Common myeloid progenitor, CD34-positive (primary cell): Measurements from ENCODE around the gene CYFIP1.

Experiments used
- CTCF ChIA-PET: fragments of 350-600 bp; sonication (Branson Sonifier 250); formaldehyde crosslinking; loops from one replicate; lab custom pipeline; 2021; ENCODE audit warnings: antibody characterized with exemption; lab: Charles Lee
- POLR2A ChIA-PET: fragments of 350-600 bp; sonication (Branson Sonifier 250); formaldehyde crosslinking; loops from one replicate; lab custom pipeline; 2021; ENCODE audit warnings: antibody characterized with exemption; lab: Charles Lee
- DNase-seq, 3 donors: peaks; one replicate each; pipeline versions ENCODE4 v3.0.0 to v3.0.0-alpha.2; 2013
- H3K27ac ChIP-seq, 2 experiments: 1 replicate in 1 of 2; 2 replicates in 1 of 2; pipeline ENCODE4 v1.7.0; 2013; ENCODE audit warnings: inconsistent platforms in 2 of 2, low read length in 2 of 2, mild to moderate bottlenecking in 2 of 2, low read depth in 1 of 2, moderate library complexity in 1 of 2; ENCODE audit not compliant: severe bottlenecking in 2 of 2, insufficient read depth in 1 of 2, poor library complexity in 1 of 2
- H3K27me3 ChIP-seq, 5 experiments: replicated peaks in 2 of 5; 1 replicate in 3 of 5; 2 replicates in 2 of 5; pipeline versions ENCODE4 v1.6.1 to v1.7.0; 2013; ENCODE audit warnings: low read length in 4 of 5, mild to moderate bottlenecking in 2 of 5, moderate library complexity in 2 of 5, inconsistent platforms in 1 of 5; ENCODE audit not compliant: insufficient read depth in 5 of 5, control insufficient read depth in 4 of 5
- H3K36me3 ChIP-seq, 4 experiments: 1 replicate in 2 of 4; 2 replicates in 2 of 4; pipeline versions ENCODE4 v1.6.1 to v1.7.0; 2013; ENCODE audit warnings: low read length in 3 of 4, control low read depth in 1 of 4, mild to moderate bottlenecking in 1 of 4; ENCODE audit not compliant: control insufficient read depth in 4 of 4, insufficient read depth in 4 of 4
- H3K4me1 ChIP-seq, 4 experiments: 1 replicate in 3 of 4; 2 replicates in 1 of 4; pipeline versions ENCODE4 v1.6.1 to v1.7.1; 2013; ENCODE audit warnings: low read length in 3 of 4, mild to moderate bottlenecking in 3 of 4, control low read depth in 1 of 4, inconsistent platforms in 1 of 4, moderate library complexity in 1 of 4; ENCODE audit not compliant: control insufficient read depth in 4 of 4, insufficient read depth in 4 of 4; ENCODE audit errors: control extremely low read depth in 1 of 4
- H3K4me3 ChIP-seq, 7 experiments: 1 replicate in 4 of 7; 2 replicates in 3 of 7; pipeline versions ENCODE4 v1.5.1 to v1.7.0; 2013; ENCODE audit warnings: mild to moderate bottlenecking in 7 of 7, low read length in 6 of 7, moderate library complexity in 6 of 7, inconsistent platforms in 2 of 7, low read depth in 2 of 7, control low read depth in 1 of 7; ENCODE audit not compliant: insufficient read depth in 4 of 7, control insufficient read depth in 1 of 7; ENCODE audit errors: extremely low read depth in 1 of 7
- H3K9me3 ChIP-seq, 5 experiments: 1 replicate in 4 of 5; 2 replicates in 1 of 5; pipeline versions ENCODE4 v1.6.1 to v1.7.1; 2013; ENCODE audit warnings: low read length in 4 of 5, mild to moderate bottlenecking in 2 of 5, inconsistent platforms in 1 of 5, low read depth in 1 of 5, moderate library complexity in 1 of 5; ENCODE audit not compliant: control insufficient read depth in 4 of 5, insufficient read depth in 2 of 5; ENCODE audit errors: control extremely low read depth in 1 of 5
- WGBS: methylation state at CpG from one replicate; pipeline ENCODE4 v1.1.5; 2013; ENCODE audit not compliant: insufficient coverage; 5-methylcytosine and 5-hydroxymethylcytosine counted together

Gene CYFIP1

DNA sequence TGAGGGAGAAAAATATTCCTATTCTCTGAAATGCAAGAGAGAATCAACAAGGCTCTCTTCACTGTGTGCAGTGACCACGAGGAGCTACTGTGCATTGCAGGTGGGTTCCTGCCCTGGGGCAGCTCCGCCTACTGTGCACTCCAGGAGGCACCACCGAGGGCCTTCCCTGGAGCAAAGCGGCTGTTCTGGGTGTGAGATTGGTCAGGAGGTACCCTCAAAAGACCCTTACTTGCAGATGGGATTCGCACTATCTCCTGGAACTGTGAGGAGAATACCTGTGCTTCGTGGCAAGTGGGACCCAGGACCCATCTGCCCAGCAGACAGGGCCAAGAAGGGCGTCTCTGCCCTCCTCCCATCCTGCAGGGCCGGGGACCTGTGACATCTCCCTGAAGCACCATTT, 68.9 kb downstream of the CYFIP1 start:
- no peaks in the 10 kb centered on the region for H3K4me1 ChIP-seq
- CTCF ChIA-PET: no interaction called here
- H3K4me3 ChIP-seq: no peak overlapping the region
- peaks cover 11 to 87% (median 51%) of the 10 kb centered on the region in 4 experiments for H3K36me3 ChIP-seq
- no peaks in the 10 kb centered on the region for H3K9me3 ChIP-seq
- no peaks in the 10 kb centered on the region for H3K27me3 ChIP-seq
- WGBS: 98% methylated on average over 5 of the region's 8 CpGs
- POLR2A ChIA-PET: no interaction called here
- no peak for DNase-seq
- no peak overlapping the region for H3K27ac ChIP-seq

DNA sequence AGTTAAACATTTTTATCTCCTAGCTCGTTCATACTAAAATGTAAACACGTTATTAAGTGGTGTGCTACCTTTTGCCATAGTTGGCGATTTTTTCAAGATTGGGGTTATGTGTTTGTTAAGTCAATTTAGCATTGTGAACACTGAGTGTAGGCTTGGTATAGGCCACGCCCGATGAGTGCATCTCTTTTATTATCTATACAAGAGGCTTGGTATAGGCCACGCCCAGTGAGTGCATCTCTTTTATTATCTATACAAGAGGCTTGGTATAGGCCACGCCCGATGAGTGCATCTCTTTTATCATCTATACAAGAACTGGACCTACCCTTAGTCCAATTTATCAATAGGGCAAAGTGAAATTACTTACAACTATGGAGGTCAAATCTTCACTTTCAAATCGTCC, 71.3 kb downstream of the CYFIP1 start:
- Histone ChIP-seq H3K4me3 (no peak overlapping the region), H3K9me3 (no peaks in the 10 kb centered on the region), H3K36me3 (peaks cover 11 to 83% (median 46%) of the 10 kb centered on the region in 4 experiments), H3K4me1 (no peaks in the 10 kb centered on the region), H3K27me3 (no peaks in the 10 kb centered on the region), H3K27ac (no peak overlapping the region)
- ChIA-PET CTCF (interaction anchor here (1.9 kb wide), 1 partner anchor 127 kb away, joined by 5 read pairs; no protein-coding TSS in a partner anchor), POLR2A (no interaction called here)
- no peak for DNase-seq
- WGBS: 100% methylated on average over 4 of the region's 9 CpGs

DNA sequence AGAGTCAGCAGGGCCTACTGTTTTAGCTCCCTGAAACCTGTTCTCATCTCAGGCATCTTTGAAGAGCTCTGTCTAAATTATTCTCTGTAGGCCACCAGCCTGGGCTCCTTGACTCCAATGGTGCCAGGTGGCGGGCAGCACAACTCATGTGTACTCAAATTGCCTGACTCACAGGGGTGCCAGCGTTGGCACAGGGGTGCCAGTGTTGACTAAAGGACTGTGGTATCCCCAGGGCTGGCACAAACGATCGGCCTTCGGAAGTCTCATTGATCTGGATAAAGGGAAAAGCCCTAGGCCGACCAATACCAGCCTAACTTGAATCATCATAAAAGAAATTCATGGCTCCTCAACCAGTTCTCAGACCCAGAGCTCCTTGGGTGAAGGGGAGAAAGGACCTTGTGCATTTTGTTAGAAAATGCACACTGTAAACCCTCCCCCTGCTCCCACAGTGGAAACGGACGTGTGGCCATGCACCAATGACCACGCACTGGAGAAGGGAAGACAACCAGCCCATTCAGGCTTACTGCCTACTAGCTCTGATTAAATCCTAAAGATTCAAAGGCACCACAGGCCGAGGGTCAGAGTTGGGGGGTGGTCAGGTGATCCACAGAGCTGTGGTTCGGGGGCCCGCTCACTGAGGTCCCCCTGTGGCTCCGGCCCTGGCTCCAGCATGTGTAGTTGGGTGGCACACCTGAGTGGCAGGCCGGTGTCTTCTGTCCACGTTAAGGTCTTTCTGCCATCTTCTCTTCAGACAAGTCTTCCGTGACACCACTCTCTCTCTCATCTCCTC, 72.8 kb downstream of the CYFIP1 start:
- no peak overlapping the region for H3K4me3 ChIP-seq
- no peaks in the 10 kb centered on the region for H3K4me1 ChIP-seq
- no peaks in the 10 kb centered on the region for H3K9me3 ChIP-seq
- no peak overlapping the region for H3K27ac ChIP-seq
- ChIA-PET CTCF (no interaction called here), POLR2A (no interaction called here)
- H3K36me3 ChIP-seq: peaks cover 11 to 86% (median 53%) of the 10 kb centered on the region in 4 experiments
- WGBS: 98% methylated on average over 15 of the region's 16 CpGs
- no peak for DNase-seq
- H3K27me3 ChIP-seq: no peaks in the 10 kb centered on the region

DNA sequence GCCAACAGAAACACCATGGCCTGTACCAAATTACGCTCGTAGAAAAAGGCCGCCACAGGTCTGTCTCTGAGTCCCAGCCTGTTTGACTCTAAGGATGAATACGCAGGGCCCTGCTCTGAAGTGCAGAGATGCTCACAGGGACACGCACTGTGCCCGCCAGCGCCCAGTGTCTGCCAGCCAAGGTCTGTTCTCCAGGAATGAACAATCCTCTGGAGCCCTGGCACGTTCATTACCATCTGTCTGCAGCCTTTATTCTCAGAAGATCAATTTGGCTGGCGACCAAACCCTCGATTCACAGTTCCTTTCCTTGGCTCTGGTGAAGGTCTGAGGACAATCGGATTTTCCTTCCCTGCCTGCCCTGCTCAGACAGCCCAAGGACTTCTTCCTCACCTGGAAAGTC, 75.4 kb downstream of the CYFIP1 start:
- 100% methylated on average over 11 of the region's 11 CpGs for WGBS
- DNase-seq: no peak
- Histone ChIP-seq H3K9me3 (peaks cover 0 to 3% (median 0%) of the 10 kb centered on the region in 5 experiments), H3K27me3 (no peaks in the 10 kb centered on the region), H3K4me3 (no peak overlapping the region), H3K4me1 (no peaks in the 10 kb centered on the region), H3K36me3 (peaks cover 10 to 83% (median 45%) of the 10 kb centered on the region in 4 experiments), H3K27ac (no peak overlapping the region)
- ChIA-PET POLR2A (no interaction called here), CTCF (no interaction called here)

DNA sequence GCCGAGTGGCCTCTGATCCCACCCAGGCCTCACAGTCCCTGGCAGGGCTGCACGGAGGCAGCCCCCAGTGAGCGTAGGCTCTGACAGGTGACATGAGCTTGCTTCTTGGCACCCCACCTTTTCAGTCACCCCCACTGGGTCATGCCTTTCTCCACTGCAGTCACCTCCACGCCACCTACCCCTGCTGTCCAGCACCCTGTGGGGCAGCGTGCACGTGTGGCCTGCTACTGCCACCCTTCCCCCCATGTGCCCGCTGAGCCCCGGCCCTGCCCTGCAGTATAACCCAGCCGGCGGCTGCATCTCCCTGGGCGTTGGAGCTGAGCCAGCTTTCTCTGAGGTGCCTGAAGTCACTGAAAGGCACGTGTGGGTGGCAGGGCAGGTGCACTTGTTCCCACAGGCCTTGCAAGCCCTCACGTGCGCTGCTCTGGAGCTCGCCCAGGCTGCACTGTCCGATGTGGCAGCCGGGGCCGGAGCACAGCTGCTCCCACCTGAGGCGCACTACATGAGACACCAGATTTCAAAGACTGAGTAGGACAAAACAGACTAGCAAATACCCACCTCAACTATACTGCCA, 76.1 kb downstream of the CYFIP1 start:
- Histone ChIP-seq H3K27me3 (no peaks in the 10 kb centered on the region), H3K9me3 (peaks cover 0 to 3% (median 0%) of the 10 kb centered on the region in 5 experiments), H3K27ac (no peak overlapping the region), H3K4me3 (no peak overlapping the region), H3K36me3 (peaks cover 10 to 84% (median 46%) of the 10 kb centered on the region in 4 experiments), H3K4me1 (no peaks in the 10 kb centered on the region)
- ChIA-PET POLR2A (no interaction called here), CTCF (no interaction called here)
- no peak for DNase-seq
- whole genome bisulfite sequencing: 97% methylated on average over 17 of the region's 19 CpGs

DNA sequence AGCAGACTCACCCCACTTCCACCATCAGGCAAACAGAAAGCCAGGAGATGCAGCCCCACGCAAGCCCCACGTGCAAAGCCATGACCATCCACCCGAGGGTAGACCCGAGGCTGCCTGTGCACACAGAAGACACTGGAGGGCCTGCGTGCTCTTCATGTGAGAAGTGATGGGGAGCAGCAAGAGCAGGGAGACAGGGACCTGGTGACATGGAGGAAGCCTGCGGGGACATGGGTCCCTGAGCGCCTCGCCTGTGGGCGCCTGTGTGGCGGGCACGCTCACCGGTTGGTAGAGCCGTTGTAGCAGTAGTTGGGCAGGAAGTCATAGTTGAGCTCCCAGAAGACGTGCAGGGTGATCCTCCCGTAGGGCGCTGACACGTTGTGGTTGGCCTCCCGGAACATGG, 76.7 kb downstream of the CYFIP1 start:
- H3K9me3 ChIP-seq: peaks cover 0 to 3% (median 0%) of the 10 kb centered on the region in 5 experiments
- DNase-seq: no peak
- no peaks in the 10 kb centered on the region for H3K4me1 ChIP-seq
- no peak overlapping the region for H3K27ac ChIP-seq
- no peak overlapping the region for H3K4me3 ChIP-seq
- no peaks in the 10 kb centered on the region for H3K27me3 ChIP-seq
- ChIA-PET POLR2A (no interaction called here), CTCF (no interaction called here)
- 96% methylated on average over 10 of the region's 18 CpGs for whole genome bisulfite sequencing
- H3K36me3 ChIP-seq: peaks cover 6 to 78% (median 41%) of the 10 kb centered on the region in 4 experiments

DNA sequence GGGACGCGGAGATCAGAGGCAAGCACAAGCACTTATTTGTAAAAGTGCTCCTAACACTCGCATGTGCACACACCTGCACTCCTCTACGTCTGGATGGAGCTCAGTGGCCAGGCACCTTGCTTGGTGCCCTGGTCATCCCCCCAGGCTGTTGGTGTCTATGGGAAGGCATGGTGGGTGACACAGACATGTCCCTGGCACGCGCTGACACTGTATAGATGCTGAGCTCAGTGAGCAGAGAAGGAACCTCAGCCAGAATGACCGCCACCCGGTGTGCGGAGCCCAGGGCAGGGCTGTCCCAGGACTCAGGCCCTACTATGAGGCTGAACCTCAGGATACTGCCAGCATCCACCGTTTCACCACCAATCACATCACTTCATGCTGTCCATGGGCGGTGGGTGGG, 77.2 kb downstream of the CYFIP1 start:
- ChIA-PET CTCF (no interaction called here), POLR2A (no interaction called here)
- Histone ChIP-seq H3K27me3 (no peaks in the 10 kb centered on the region), H3K4me3 (no peak overlapping the region), H3K27ac (no peak overlapping the region), H3K4me1 (no peaks in the 10 kb centered on the region), H3K36me3 (peaks cover 6 to 74% (median 38%) of the 10 kb centered on the region in 4 experiments), H3K9me3 (peaks cover 0 to 3% (median 0%) of the 10 kb centered on the region in 5 experiments)
- no peak for DNase-seq
- WGBS: 96% methylated on average over 11 of the region's 11 CpGs
